GM13977 (cell line): ENCODE data around the gene ACP7.

Source experiments
- DNase-seq: peaks from one replicate; pipeline ENCODE4 v3.0.0; 2012; ENCODE audit warnings: low spot score
- in situ Hi-C: fragments of 300-500 bp; cut with MboI; formaldehyde crosslinking; loops from one replicate; pipeline ENCODE4 v1.12.0; 2022; ENCODE audit warnings: low sequenced_read_pairs, low pct_unique_long_range_greater_than_20kb, mixed read lengths, inconsistent platforms; ENCODE audit not compliant: unreplicated experiment
- TF ChIP-seq, protein P1 (sequence below): IDR thresholded peaks from 2 replicates; pipeline ENCODE4 v1.5.1; 2012; ENCODE audit warnings: mild to moderate bottlenecking, control low read depth; ENCODE audit not compliant: insufficient read depth; ENCODE audit errors: extremely low read depth, missing control alignments

Gene ACP7

GRCh38 chr19:39135701-39136100 is 51.5 kb downstream of the ACP7 start:
- DNase-seq: no peak
- in situ Hi-C loops: no loop called here
- TF ChIP-seq, protein P1, sequence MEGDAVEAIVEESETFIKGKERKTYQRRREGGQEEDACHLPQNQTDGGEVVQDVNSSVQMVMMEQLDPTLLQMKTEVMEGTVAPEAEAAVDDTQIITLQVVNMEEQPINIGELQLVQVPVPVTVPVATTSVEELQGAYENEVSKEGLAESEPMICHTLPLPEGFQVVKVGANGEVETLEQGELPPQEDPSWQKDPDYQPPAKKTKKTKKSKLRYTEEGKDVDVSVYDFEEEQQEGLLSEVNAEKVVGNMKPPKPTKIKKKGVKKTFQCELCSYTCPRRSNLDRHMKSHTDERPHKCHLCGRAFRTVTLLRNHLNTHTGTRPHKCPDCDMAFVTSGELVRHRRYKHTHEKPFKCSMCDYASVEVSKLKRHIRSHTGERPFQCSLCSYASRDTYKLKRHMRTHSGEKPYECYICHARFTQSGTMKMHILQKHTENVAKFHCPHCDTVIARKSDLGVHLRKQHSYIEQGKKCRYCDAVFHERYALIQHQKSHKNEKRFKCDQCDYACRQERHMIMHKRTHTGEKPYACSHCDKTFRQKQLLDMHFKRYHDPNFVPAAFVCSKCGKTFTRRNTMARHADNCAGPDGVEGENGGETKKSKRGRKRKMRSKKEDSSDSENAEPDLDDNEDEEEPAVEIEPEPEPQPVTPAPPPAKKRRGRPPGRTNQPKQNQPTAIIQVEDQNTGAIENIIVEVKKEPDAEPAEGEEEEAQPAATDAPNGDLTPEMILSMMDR: no peak

DNA sequence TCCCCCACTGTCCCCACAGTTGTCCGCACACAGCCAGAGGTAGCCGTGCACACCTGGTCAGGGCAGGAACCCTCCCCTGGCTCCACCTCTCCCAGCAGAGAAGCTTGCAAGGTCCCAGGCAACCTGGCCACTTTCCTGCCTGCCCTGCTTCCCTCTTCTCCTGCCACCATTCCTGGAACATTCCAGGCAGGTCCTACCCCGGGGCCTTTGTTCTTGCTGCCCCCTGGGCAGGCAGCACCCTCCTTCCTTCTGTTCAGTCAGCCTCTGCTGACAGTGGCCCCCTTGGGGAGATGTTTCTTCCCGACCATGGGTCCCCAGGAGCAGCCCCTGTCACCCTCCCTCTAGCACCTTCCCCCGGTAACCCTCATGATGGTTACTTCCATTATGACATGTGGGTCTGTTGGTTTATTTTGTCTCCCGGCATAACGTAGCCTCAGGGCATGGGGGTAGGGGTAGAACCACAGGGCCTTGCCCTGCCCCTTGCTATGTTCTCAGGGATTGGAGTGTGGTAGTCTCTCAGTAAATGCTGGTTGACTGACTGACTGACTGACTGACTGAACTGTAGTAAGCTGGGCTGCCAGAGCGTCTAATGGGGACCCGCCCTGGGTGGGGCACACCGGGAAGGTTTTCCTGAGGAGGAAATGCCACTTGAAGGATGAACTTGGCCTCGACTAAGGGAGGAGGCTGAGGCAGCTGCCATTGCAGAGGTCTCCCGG is 52.2 kb downstream of the ACP7 start:
- TF ChIP-seq, protein P1: no peak
- in situ Hi-C loops: no loop called here
- DNase-seq: no peak

GRCh38 chr19:39137131-39137530 is 53.0 kb downstream of the ACP7 start:
- DNase-seq: no peak
- in situ Hi-C loops: no loop called here
- TF ChIP-seq, protein P1: no peak

- TF ChIP-seq, protein P1: no peak
- in situ Hi-C loops: no loop called here
- no peak for DNase-seq
Measured at GRCh38 chr19:39138221-39139211, 54.3 kb downstream of the ACP7 start.

GRCh38 chr19:39139305-39139874 is 55.2 kb downstream of the ACP7 start:
- in situ Hi-C loops: no loop called here
- TF ChIP-seq, protein P1: no peak
- no peak for DNase-seq

DNA sequence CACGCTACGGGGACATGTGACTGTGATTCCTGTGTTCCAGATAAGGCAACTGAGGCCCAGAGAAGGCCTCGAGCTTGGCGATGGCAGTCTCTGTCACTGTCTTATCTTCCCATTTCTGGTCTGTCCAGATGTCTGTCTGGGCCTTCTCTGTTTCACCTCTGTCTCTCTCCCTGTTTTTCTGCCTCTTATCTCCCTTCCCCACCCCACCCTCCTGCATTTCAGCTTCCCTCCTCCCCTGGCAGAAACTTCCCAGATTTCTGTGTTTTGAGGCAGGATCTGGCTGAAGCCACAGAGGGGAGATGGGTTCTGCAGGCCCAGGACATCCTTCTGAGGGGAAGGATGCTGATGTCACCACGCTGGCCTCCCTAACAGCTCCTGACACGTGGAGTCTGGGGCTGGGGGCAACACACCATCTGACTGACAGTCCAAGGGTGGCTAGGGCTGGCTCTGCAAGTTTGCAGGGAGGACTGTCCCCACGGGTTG is 55.8 kb downstream of the ACP7 start:
- TF ChIP-seq, protein P1: no peak
- in situ Hi-C loops: no loop called here
- no peak for DNase-seq
